ENCODE measurements around the gene PFN1. TPM values are rescaled to one million over a fixed set of nuclear protein-coding genes. Genes with fewer than 3 reads are reported as not detected.

PFN1 gene
- total and polyA plus RNA-seq, 8 donors: 218 to 789 (median 594) TPM

DNA sequence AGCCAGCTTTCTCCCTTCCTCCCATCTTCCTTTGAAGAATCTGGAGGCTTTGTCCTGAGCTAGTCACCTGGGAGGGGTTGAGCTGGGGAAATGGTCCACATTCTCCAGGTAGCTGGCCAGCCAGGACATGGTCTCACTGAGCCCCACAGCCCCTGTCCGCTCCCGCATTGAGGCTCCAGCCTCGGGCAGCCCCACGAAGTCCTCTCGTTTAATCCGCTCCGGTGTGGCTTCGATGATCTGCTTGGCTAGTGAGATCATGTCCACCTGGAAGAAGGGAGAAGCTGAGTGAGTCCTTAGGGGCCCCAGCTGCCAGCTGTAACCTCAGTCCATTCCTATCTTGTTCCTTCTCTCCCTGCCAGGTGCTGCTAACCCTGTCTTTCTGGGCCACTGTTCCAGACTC lies 21.9 kb upstream of the PFN1 start:
- Histone ChIP-seq H3K27me3 (no peaks in the 10 kb centered on the region), H3K36me3 (peaks cover 32 to 64% (median 62%) of the 10 kb centered on the region in 4 donors)
- DNase-seq: no peak

GRCh38 chr17:4969551-4970173 lies 21.3 kb upstream of the PFN1 start:
- Histone ChIP-seq H3K36me3 (peaks cover 32 to 58% (median 56%) of the 10 kb centered on the region in 4 donors), H3K4me3 (peak overlapping the region in 1 of 4 donors; percentile 64)

More for the DNA sequence above, 21.9 kb upstream of the PFN1 start:
- TF ChIP-seq POLR2AphosphoS5 (IDR thresholded peaks at IDR 0.05) (no peak), EP300 (IDR thresholded peaks at IDR 0.05) (no peak), POLR2A (IDR thresholded peaks at IDR 0.05) (no peak)
- TF ChIP-seq, protein P1, sequence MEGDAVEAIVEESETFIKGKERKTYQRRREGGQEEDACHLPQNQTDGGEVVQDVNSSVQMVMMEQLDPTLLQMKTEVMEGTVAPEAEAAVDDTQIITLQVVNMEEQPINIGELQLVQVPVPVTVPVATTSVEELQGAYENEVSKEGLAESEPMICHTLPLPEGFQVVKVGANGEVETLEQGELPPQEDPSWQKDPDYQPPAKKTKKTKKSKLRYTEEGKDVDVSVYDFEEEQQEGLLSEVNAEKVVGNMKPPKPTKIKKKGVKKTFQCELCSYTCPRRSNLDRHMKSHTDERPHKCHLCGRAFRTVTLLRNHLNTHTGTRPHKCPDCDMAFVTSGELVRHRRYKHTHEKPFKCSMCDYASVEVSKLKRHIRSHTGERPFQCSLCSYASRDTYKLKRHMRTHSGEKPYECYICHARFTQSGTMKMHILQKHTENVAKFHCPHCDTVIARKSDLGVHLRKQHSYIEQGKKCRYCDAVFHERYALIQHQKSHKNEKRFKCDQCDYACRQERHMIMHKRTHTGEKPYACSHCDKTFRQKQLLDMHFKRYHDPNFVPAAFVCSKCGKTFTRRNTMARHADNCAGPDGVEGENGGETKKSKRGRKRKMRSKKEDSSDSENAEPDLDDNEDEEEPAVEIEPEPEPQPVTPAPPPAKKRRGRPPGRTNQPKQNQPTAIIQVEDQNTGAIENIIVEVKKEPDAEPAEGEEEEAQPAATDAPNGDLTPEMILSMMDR (IDR thresholded peaks at IDR 0.05): no peak
- peaks cover 28 to 64% (median 37%) of the 10 kb centered on the region in 4 donors for H3K4me1 ChIP-seq
- peak overlapping the region in 4 of 5 donors; percentile 93 to 97 (median 94) for H3K27ac ChIP-seq
- H3K9me3 ChIP-seq: no peaks in the 10 kb centered on the region
- intact Hi-C loops (cut with DNase I; ENCODE audit: low total_unique reads): loop anchor here (10.0 kb wide), 2 partner anchors 65 to 95 kb away; partner anchors contain the start of gene CHRNE
- H3K4me3 ChIP-seq: no peak overlapping the region
- 93 to 97% (median 93%) methylated on average over 8 of the region's 8 CpGs for WGBS, 5 donors

GRCh38 chr17:4969047-4969550 lies 20.8 kb upstream of the PFN1 start:
- peak overlapping the region; percentile 64 to 74 (median 66) for H3K4me3 ChIP-seq

More at GRCh38 chr17:4969551-4970173, 21.3 kb upstream of the PFN1 start:
- TF ChIP-seq, protein P1 (IDR thresholded peaks at IDR 0.05): no peak
- TF ChIP-seq POLR2A (IDR thresholded peaks at IDR 0.05): no peak
- no peak for TF ChIP-seq POLR2AphosphoS5 (IDR thresholded peaks at IDR 0.05)
- TF ChIP-seq EP300 (IDR thresholded peaks at IDR 0.05): no peak
- H3K4me1 ChIP-seq: peaks cover 28 to 65% (median 39%) of the 10 kb centered on the region in 4 donors
- H3K27me3 ChIP-seq: no peaks in the 10 kb centered on the region
- peak overlapping the region; percentile 3 to 97 (median 93) for H3K27ac ChIP-seq
- no peaks in the 10 kb centered on the region for H3K9me3 ChIP-seq
- 73 to 84% (median 77%) methylated on average over 14 to 16 of the region's 16 CpGs for WGBS, 5 donors
- no peak for DNase-seq
- intact Hi-C loops (cut with DNase I; ENCODE audit: low total_unique reads): loop anchor here (10.0 kb wide), 2 partner anchors 65 to 95 kb away; partner anchors contain the start of gene CHRNE

DNA sequence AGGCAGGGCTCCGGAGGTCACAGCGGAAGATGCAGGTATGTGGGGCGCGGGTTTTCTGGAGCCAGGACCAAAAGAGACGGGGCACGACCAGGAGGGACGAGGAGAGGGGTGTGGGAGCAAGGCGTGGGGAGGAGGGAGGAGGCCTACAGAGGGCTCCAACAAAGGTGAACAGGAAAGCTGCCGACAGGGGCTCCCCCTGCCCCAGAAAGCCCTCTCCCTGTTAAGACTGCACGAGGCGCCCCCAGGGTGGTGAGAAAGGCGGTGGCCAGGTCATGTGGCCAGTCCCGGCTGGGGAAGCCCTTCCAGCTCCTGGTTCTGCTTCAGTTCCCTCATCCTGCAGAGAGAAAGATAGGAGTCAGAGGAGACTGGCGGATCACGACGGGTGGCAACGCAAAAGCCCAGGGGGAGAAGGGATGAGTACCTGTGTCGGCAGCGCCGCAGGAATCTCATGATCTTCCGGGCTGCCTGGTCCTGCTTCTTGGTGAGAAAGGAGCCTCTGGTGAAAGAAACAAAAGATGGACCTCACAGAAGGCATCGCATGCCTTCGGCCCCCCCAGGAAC lies 20.2 kb upstream of the PFN1 start:
- H3K27ac ChIP-seq: peak overlapping the region; percentile 93 to 97 (median 94)

More at GRCh38 chr17:4969047-4969550, 20.8 kb upstream of the PFN1 start:
- Histone ChIP-seq H3K36me3 (peaks cover 30 to 53% (median 50%) of the 10 kb centered on the region in 4 donors), H3K4me1 (peaks cover 28 to 60% (median 39%) of the 10 kb centered on the region in 4 donors), H3K9me3 (no peaks in the 10 kb centered on the region), H3K27me3 (no peaks in the 10 kb centered on the region), H3K27ac (peak overlapping the region; percentile 93 to 97 (median 94))
- 59 to 77% (median 71%) methylated on average over 15 of the region's 15 CpGs for WGBS, 5 donors
- DNase-seq: no peak
- TF ChIP-seq POLR2AphosphoS5 (IDR thresholded peaks at IDR 0.05): peak; percentile 9 to 54 (median 18)
- TF ChIP-seq, protein P1 (IDR thresholded peaks at IDR 0.05): no peak
- intact Hi-C loops (cut with DNase I; ENCODE audit: low total_unique reads): no loop called here

More for the DNA sequence above, 20.2 kb upstream of the PFN1 start:
- H3K27me3 ChIP-seq: no peaks in the 10 kb centered on the region
- peaks cover 25 to 47% (median 45%) of the 10 kb centered on the region in 4 donors for H3K36me3 ChIP-seq
- WGBS, 5 donors: 21 to 30% (median 27%) methylated on average over 22 to 23 of the region's 23 CpGs
- H3K4me3 ChIP-seq: peak overlapping the region; percentile 64 to 74 (median 66)
- no peaks in the 10 kb centered on the region for H3K9me3 ChIP-seq
- H3K4me1 ChIP-seq: peaks cover 28 to 55% (median 39%) of the 10 kb centered on the region in 4 donors
- DNase-seq: peak in 1 of 2 donors; percentile 54
- TF ChIP-seq, protein P1 (IDR thresholded peaks at IDR 0.05): no peak
- intact Hi-C loops (cut with DNase I; ENCODE audit: low total_unique reads): no loop called here
